Prostate gland (tissue), 2 donors: Measurements from ENCODE around the gene PUS10. TPM values are rescaled to one million over a fixed set of nuclear protein-coding genes. Genes with fewer than 3 reads are reported as not detected.

Experiments used
- DNase-seq: peaks from one replicate; pipeline ENCODE4 v3.0.0-alpha.2; 2019; ENCODE audit warnings: low spot score
- H3K27ac ChIP-seq, 2 donors: fragments of 200-600 bp; sonication (generic); 2 replicates each; pipeline ENCODE4 v1.5.1; 2017 to 2019
- H3K27me3 ChIP-seq: fragments of 200-600 bp; sonication (generic); replicated peaks from 2 replicates; pipeline ENCODE4 v1.5.1; 2019; ENCODE audit not compliant: insufficient read depth
- H3K36me3 ChIP-seq, 2 donors: fragments of 200-600 bp; sonication (generic); 1 replicate in 1 of 2; 2 replicates in 1 of 2; pipeline versions ENCODE4 v1.5.1 to v1.8.1; 2017 to 2019
- H3K4me1 ChIP-seq: fragments of 200-600 bp; sonication (generic); replicated peaks from 2 replicates; pipeline ENCODE4 v1.5.1; 2019
- H3K4me3 ChIP-seq, 2 donors: fragments of 200-600 bp; sonication (generic); 2 replicates each; pipeline ENCODE4 v1.5.1; 2017 to 2019
- H3K9me3 ChIP-seq: fragments of 200-600 bp; sonication (generic); 2 replicates; pipeline ENCODE4 v1.5.1; 2017
- CTCF ChIP-seq, 4 experiments: fragments of 200-600 bp in 2 of 4; fragments of 450-650 bp in 2 of 4; sonication (generic) in 2 of 4; IDR thresholded peaks; 1 replicate in 3 of 4; 2 replicates in 1 of 4; pipeline ENCODE4 v1.5.1; 2016 to 2019; ENCODE audit warnings: antibody characterized with exemption in 4 of 4, mild to moderate bottlenecking in 2 of 4, moderate library complexity in 2 of 4
- POLR2A ChIP-seq: fragments of 450-650 bp; IDR thresholded peaks from one replicate; pipeline ENCODE4 v1.6.1; 2016; ENCODE audit warnings: antibody characterized with exemption, mild to moderate bottlenecking
- POLR2AphosphoS5 ChIP-seq: sonication (generic); formaldehyde crosslinking; IDR thresholded peaks from one replicate; pipeline ENCODE4 v1.6.1; 2017; ENCODE audit warnings: antibody characterized with exemption
- WGBS: methylation state at CpG from one replicate; pipeline ENCODE4 v1.1.5; 2018; 5-methylcytosine and 5-hydroxymethylcytosine counted together
- intact Hi-C: fragments of 100-400 bp; cut with DNase I; formaldehyde crosslinking; loops from one replicate; pipeline ENCODE4 v1.14.2; 2022
- total RNA-seq, 2 donors: library from RNA; depleted of rRNA; stranded (reverse); fragments of >200 nt; gene quantifications; one replicate each; pipeline ENCODE4 v1.1.0, GENCODE V29; 2016

Gene PUS10
- total RNA-seq, 2 donors from 2014 or later, result 5.6 to 10.1 TPM

- WGBS, result 92% methylated on average over 32 of the region's 32 CpGs
- Histone ChIP-seq H3K27me3 (no peaks in the 10 kb centered on the region), H3K4me3 (no peak overlapping the region), H3K4me1 (no peaks in the 10 kb centered on the region), H3K27ac (no peak overlapping the region), H3K36me3 (no peaks in the 10 kb centered on the region), H3K9me3 (no peaks in the 10 kb centered on the region)
- no peak for DNase-seq
- TF ChIP-seq POLR2A (no peak), POLR2AphosphoS5 (no peak), CTCF (IDR thresholded peaks at IDR 0.05) (no peak)
- intact Hi-C loops, result no loop called here
These were observed 45.0 kb downstream of the PUS10 start for GRCh38 chr2:60972889-60973656.

- no peak for DNase-seq
- Histone ChIP-seq H3K27me3 (no peaks in the 10 kb centered on the region), H3K27ac (no peak overlapping the region), H3K4me3 (no peak overlapping the region), H3K36me3 (no peaks in the 10 kb centered on the region), H3K4me1 (no peaks in the 10 kb centered on the region), H3K9me3 (no peaks in the 10 kb centered on the region)
- TF ChIP-seq POLR2A (no peak), CTCF (IDR thresholded peaks at IDR 0.05) (no peak), POLR2AphosphoS5 (no peak)
- WGBS, result 91% methylated on average over 1 of the region's 1 CpG
- intact Hi-C loops, result no loop called here
These were observed 51.3 kb downstream of the PUS10 start for GRCh38 chr2:60966507-60967405.

- intact Hi-C loops, result no loop called here
- TF ChIP-seq POLR2A, result no peak
- TF ChIP-seq CTCF (IDR thresholded peaks at IDR 0.05), result no peak
- TF ChIP-seq POLR2AphosphoS5, result no peak
- Histone ChIP-seq H3K9me3 (no peaks in the 10 kb centered on the region), H3K4me1 (no peaks in the 10 kb centered on the region), H3K27me3 (no peaks in the 10 kb centered on the region), H3K4me3 (no peak overlapping the region), H3K27ac (no peak overlapping the region), H3K36me3 (no peaks in the 10 kb centered on the region)
- no peak for DNase-seq
These were observed 52.6 kb downstream of the PUS10 start for GRCh38 chr2:60965499-60965785.

- H3K4me3 ChIP-seq, result no peak overlapping the region
- no peaks in the 10 kb centered on the region for H3K36me3 ChIP-seq
- no peaks in the 10 kb centered on the region for H3K27me3 ChIP-seq
- no peak for DNase-seq
- intact Hi-C loops, result no loop called here
- H3K27ac ChIP-seq, result no peak overlapping the region
- TF ChIP-seq POLR2A, result no peak
- no peak for TF ChIP-seq CTCF (IDR thresholded peaks at IDR 0.05)
- no peak for TF ChIP-seq POLR2AphosphoS5
- H3K9me3 ChIP-seq, result no peaks in the 10 kb centered on the region
- 81% methylated on average over 7 of the region's 7 CpGs for WGBS
- no peaks in the 10 kb centered on the region for H3K4me1 ChIP-seq
These were observed 53.2 kb downstream of the PUS10 start for GRCh38 chr2:60964651-60965498.
